K562 (cell line): ENCODE measurements around the gene ATP13A5. TPM values are rescaled to one million over a fixed set of nuclear protein-coding genes. Genes with fewer than 3 reads are reported as not detected.

Experiments
- ATAC-seq: fragments of 200-7000 bp; cut with Tn5 transposase; 3 replicates; pipeline ENCODE4 v1.9.1; 2020; ENCODE audit warnings: moderate library complexity
- BruUV-seq: library from RNA; stranded (reverse); fragments of 400-500 nt; replicated peaks from 2 replicates; lab custom pipeline; 2021; lab: Mats Ljungman, UMichigan
- CTCF ChIA-PET: fragments of 300-600 bp; formaldehyde crosslinking; extraction: SDS; loops from one replicate; lab custom pipeline; 2021; ENCODE audit warnings: low intra/inter-chr PET ratio; lab: Yijun Ruan, JAX
- POLR2A ChIA-PET: fragments of 300-600, 350-650 bp; sonication (Branson Sonifier 250); formaldehyde crosslinking; extraction: SDS; loops from one replicate; lab custom pipeline; 2021; ENCODE audit warnings: antibody characterized with exemption, inconsistent platforms; lab: Yijun Ruan, JAX
- DNase-seq, 4 experiments: peaks; one replicate each; pipeline versions ENCODE4 v3.0.0 to v3.0.0-alpha.2; 2011 to 2018; ENCODE audit warnings: low spot score in 3 of 4, mixed read lengths in 3 of 4; ENCODE audit errors: extremely low read depth in 1 of 4
- FAIRE-seq: peaks from 2 replicates; lab custom pipeline; 2011; peaks lifted over from hg19 to GRCh38; lab: Jason Lieb, UNC
- H2AFZ ChIP-seq: 2 replicates; pipeline ENCODE4 v1.6.0; 2011; ENCODE audit warnings: low read depth, low read length, control low read depth, inconsistent platforms
- H3K27ac ChIP-seq: fragments of 200-600 bp; 3 replicates; pipeline ENCODE4 v1.8.0; 2011; ENCODE audit warnings: low read depth, mild to moderate bottlenecking, control low read depth, inconsistent platforms, low read length, moderate library complexity, mixed read lengths; ENCODE audit errors: extremely low read depth
- H3K27me3 ChIP-seq, 2 experiments: fragments of 300-600 bp in 1 of 2; 2 replicates in 1 of 2; 3 replicates in 1 of 2; pipeline versions ENCODE4 v1.6.0 to v1.8.0; 2011; ENCODE audit warnings: inconsistent platforms in 2 of 2, low read length in 2 of 2, mild to moderate bottlenecking in 1 of 2, mixed read lengths in 1 of 2, moderate library complexity in 1 of 2; ENCODE audit not compliant: control insufficient read depth in 2 of 2, insufficient read depth in 2 of 2
- H3K36me3 ChIP-seq: fragments of 300-600 bp; 3 replicates; pipeline ENCODE4 v1.8.0; 2011; ENCODE audit warnings: mild to moderate bottlenecking, low read length, inconsistent platforms; ENCODE audit not compliant: control insufficient read depth, insufficient read depth
- H3K4me1 ChIP-seq, 2 experiments: fragments of 200-600 bp in 1 of 2; replicated peaks in 1 of 2; 2 replicates in 1 of 2; 3 replicates in 1 of 2; pipeline versions ENCODE4 v1.5.1 to v1.8.0; 2011; ENCODE audit warnings: inconsistent platforms in 2 of 2, low read length in 2 of 2, mild to moderate bottlenecking in 1 of 2, mixed read lengths in 1 of 2, moderate library complexity in 1 of 2; ENCODE audit not compliant: control insufficient read depth in 2 of 2, insufficient read depth in 2 of 2
- H3K4me2 ChIP-seq: 2 replicates; pipeline ENCODE4 v1.6.1; 2011; ENCODE audit warnings: low read length, control low read depth, inconsistent platforms, mixed read lengths; ENCODE audit not compliant: insufficient read depth
- H3K4me3 ChIP-seq: fragments of 200-600 bp; sonication (generic), shearing (Covaris generic); 2 replicates; pipeline ENCODE4 v1.5.1; 2016; ENCODE audit warnings: control low read depth, inconsistent platforms
- H3K79me2 ChIP-seq: fragments of 200-600 bp; 3 replicates; pipeline ENCODE4 v1.8.0; 2011; ENCODE audit warnings: low read length, inconsistent platforms; ENCODE audit not compliant: control insufficient read depth, insufficient read depth
- H3K9ac ChIP-seq, 2 experiments: 2 replicates each; pipeline versions ENCODE4 v1.6.0 to v1.6.1; 2011; ENCODE audit warnings: low read depth in 2 of 2, low read length in 2 of 2, control low read depth in 1 of 2, inconsistent platforms in 1 of 2, mild to moderate bottlenecking in 1 of 2, mixed read lengths in 1 of 2; ENCODE audit not compliant: insufficient read depth in 1 of 2
- H3K9me1 ChIP-seq: one replicate; pipeline ENCODE4 v1.6.0; 2011; ENCODE audit warnings: inconsistent platforms, mild to moderate bottlenecking, low read length, moderate library complexity; ENCODE audit not compliant: control insufficient read depth, insufficient read depth
- H3K9me3 ChIP-seq: replicated peaks from 2 replicates; pipeline ENCODE4 v1.5.1; 2011; ENCODE audit warnings: low read depth, low read length, inconsistent platforms; ENCODE audit not compliant: control insufficient read depth, insufficient read depth
- H4K20me1 ChIP-seq: replicated peaks from 2 replicates; pipeline ENCODE4 v1.6.1; 2011; ENCODE audit warnings: low read length, inconsistent platforms, mixed read lengths; ENCODE audit not compliant: control insufficient read depth, insufficient read depth
- AFF4 ChIP-seq: sonication (generic); formaldehyde crosslinking; IDR thresholded peaks from 2 replicates; pipeline ENCODE4 v1.8.0; 2023; ENCODE audit warnings: mild to moderate bottlenecking, missing genetic modification reagents
- CTCF ChIP-seq, 3 experiments: IDR thresholded peaks in 2 of 3; conservative IDR thresholded peaks in 1 of 3; 2 replicates each; pipeline ENCODE4 v1.5.1; 2011 to 2012; ENCODE audit warnings: low read length in 3 of 3, mild to moderate bottlenecking in 3 of 3, control low read depth in 2 of 3, improper control_type of control experiment in 1 of 3, inconsistent platforms in 1 of 3, low read depth in 1 of 3, mixed read lengths in 1 of 3, moderate library complexity in 1 of 3; ENCODE audit not compliant: insufficient read depth in 2 of 3
- FOXJ2 ChIP-seq: fragments of 200-800 bp; sonication (Bioruptor generic); IDR thresholded peaks from 2 replicates; pipeline ENCODE4 v1.6.1; 2016; ENCODE audit warnings: missing genetic modification characterization, missing compliant biosample characterization
- HSF4 ChIP-seq: fragments of 250-450 bp; sonication (Bioruptor Pico); IDR thresholded peaks from 2 replicates; pipeline ENCODE4 v2.1.2; 2022; ENCODE audit warnings: mild to moderate bottlenecking, moderate library complexity, borderline replicate concordance
- MTA3 ChIP-seq: fragments of 450-650 bp; formaldehyde crosslinking; IDR thresholded peaks from 2 replicates; pipeline ENCODE4 v1.6.1; 2017; ENCODE audit warnings: mild to moderate bottlenecking, borderline replicate concordance
- NCOA4 ChIP-seq: fragments of 450-650 bp; IDR thresholded peaks from 2 replicates; pipeline ENCODE4 v1.6.1; 2018; ENCODE audit warnings: mild to moderate bottlenecking; ENCODE audit not compliant: partially characterized antibody
- NR2C2 ChIP-seq, 2 experiments: fragments of 200-800 bp in 1 of 2; sonication (Bioruptor generic) in 1 of 2; sonication (generic) in 1 of 2; formaldehyde crosslinking in 1 of 2; IDR thresholded peaks; 2 replicates each; pipeline versions ENCODE4 v1.6.1 to v1.8.0; 2016 to 2022; ENCODE audit warnings: mild to moderate bottlenecking in 1 of 2, missing compliant biosample characterization in 1 of 2, missing genetic modification characterization in 1 of 2, missing genetic modification reagents in 1 of 2
- POLR2G ChIP-seq: fragments of 200-400 bp; formaldehyde crosslinking; IDR thresholded peaks from 2 replicates; pipeline ENCODE4 v1.6.1; 2017; ENCODE audit warnings: low read depth, mild to moderate bottlenecking, antibody characterized with exemption, low read length, moderate library complexity
- SETDB1 ChIP-seq: IDR thresholded peaks from one replicate; pipeline ENCODE4 v1.6.1; 2012; ENCODE audit warnings: low read length, control low read depth, inconsistent platforms
- SMARCE1 ChIP-seq: fragments of 450-650 bp; IDR thresholded peaks from 2 replicates; pipeline ENCODE4 v1.7.1; 2016; ENCODE audit warnings: mild to moderate bottlenecking
- SRF ChIP-seq, 2 experiments: fragments of 250-450, 450-650 bp in 1 of 2; sonication (Bioruptor Pico) in 1 of 2; sonication (generic) in 1 of 2; formaldehyde crosslinking; IDR thresholded peaks; 2 replicates each; pipeline versions ENCODE4 v1.5.0 to v1.5.1; 2020 to 2022; ENCODE audit warnings: mild to moderate bottlenecking in 1 of 2, missing genetic modification reagents in 1 of 2
- ZNF146 ChIP-seq: IDR thresholded peaks from one replicate; pipeline ENCODE4 v1.6.1; 2018; ENCODE audit warnings: missing compliant biosample characterization; ENCODE audit not compliant: unreplicated experiment
- ZNF324 ChIP-seq: fragments of 250-450 bp; sonication (Bioruptor Pico); IDR thresholded peaks from 2 replicates; pipeline ENCODE4 v1.4.0; 2020; ENCODE audit warnings: mild to moderate bottlenecking
- ZNF384 ChIP-seq: IDR thresholded peaks from 2 replicates; pipeline ENCODE4 v1.6.1; 2012; ENCODE audit warnings: low read depth, low read length, improper control_type of control experiment
- ZNF398 ChIP-seq: fragments of 250-450 bp; sonication (Bioruptor Pico); IDR thresholded peaks from 2 replicates; pipeline ENCODE4 v1.8.0; 2021; ENCODE audit warnings: moderate library complexity, mild to moderate bottlenecking, inconsistent platforms
- WGBS: fragments of 100-300 bp; shearing (Covaris generic); methylation state at CpG from one replicate; pipeline ENCODE4 v1.1.6; 2016; ENCODE audit warnings: low coverage, mixed read lengths; ENCODE audit not compliant: insufficient coverage; ENCODE audit errors: missing lambda C conversion rate; 5-methylcytosine and 5-hydroxymethylcytosine counted together
- in situ Hi-C: fragments of 300-500 bp; cut with MboI; formaldehyde crosslinking; loops from 4 replicates; pipeline ENCODE4 v1.15.0; 2018; ENCODE audit warnings: inconsistent platforms, mixed read lengths
- intact Hi-C: fragments of 100-400 bp; cut with micrococcal nuclease; formaldehyde crosslinking; loops from 2 replicates; pipeline ENCODE4 v1.14.2; 2022
- polyA plus RNA-seq, 8 experiments: library from polyadenylated mRNA; depleted of rRNA in 4 of 8; stranded (reverse) in 5 of 8; unstranded in 3 of 8; fragments of >200 nt; fragmentation: Nextera tagmentation in 2 of 8; fragmentation: Illumina TruSeq in 1 of 8; extraction: Ambion mirVana in 2 of 8; extraction: Trizol in 1 of 8; gene quantifications; 2 replicates each; pipeline versions ENCODE4 v1.2.1 to v1.2.3, GENCODE V29; 2011 to 2014; ENCODE audit warnings: inconsistent platforms in 1 of 8, missing spikeins in 1 of 8
- total RNA-seq, 7 experiments: library from RNA; depleted of rRNA in 6 of 7; stranded (reverse); fragments of >200 nt in 6 of 7; fragmentation: Illumina TruSeq in 2 of 7; extraction: Trizol in 2 of 7; gene quantifications; 2 replicates each; pipeline versions ENCODE4 v1.2.1 to v1.2.3, GENCODE V29; 2011 to 2021; ENCODE audit warnings: low replicate concordance in 1 of 7

The ATP13A5 gene
- total and polyA plus RNA-seq, 9 of the 15 experiments (the other 6 are each of a cell fraction or from before 2014, with no cell fraction given) = not detected

GRCh38 chr3:193403307-193403706 lies 24.8 kb upstream of the ATP13A5 start:
- ChIA-PET CTCF (no interaction called here), POLR2A (no interaction called here)
- H3K4me3 ChIP-seq = no peak overlapping the region
- no peak for ATAC-seq
- intact Hi-C loops (no loop called here), in situ Hi-C loops (no loop called here)
- no peak for FAIRE-seq
- DNase-seq = no peak
- H3K9me3 ChIP-seq = no peaks in the 10 kb centered on the region
- H3K27ac ChIP-seq = no peak overlapping the region
- BruUV-seq = no TSS peak
- no peaks in the 10 kb centered on the region for H3K79me2 ChIP-seq
- no peaks in the 10 kb centered on the region for H4K20me1 ChIP-seq
- H3K4me1 ChIP-seq = no peaks in the 10 kb centered on the region
- no peak overlapping the region for H3K4me2 ChIP-seq
- H3K27me3 ChIP-seq = no peaks in the 10 kb centered on the region
- no peaks in the 10 kb centered on the region for H3K9me1 ChIP-seq
- no peak overlapping the region for H2AFZ ChIP-seq
- WGBS = 3% methylated on average over 2 of the region's 2 CpGs
- no peaks in the 10 kb centered on the region for H3K36me3 ChIP-seq
- no peak overlapping the region for H3K9ac ChIP-seq
- TF ChIP-seq FOXJ2 (tag) (no peak), ZNF324 (CRISPR knock-in tag) (no peak), CTCF (IDR thresholded peaks at IDR 0.05 in 2 of 3, conservative IDR thresholded peaks at IDR 0.05 in 1 of 3; ENCODE audit: insufficient read depth in 2 of 3, low read depth in 1 of 3, low read length in 3 of 3) (no peak), NCOA4 (no peak), MTA3 (no peak), ZNF398 (CRISPR knock-in tag) (no peak), NR2C2 (CRISPR knock-in tag; IDR thresholded peaks at IDR 0.05) (no peak), NR2C2 (tag; IDR thresholded peaks at IDR 0.05) (no peak), POLR2G (no peak), SETDB1 (no peak), HSF4 (CRISPR knock-in tag) (no peak), AFF4 (CRISPR knock-in tag) (no peak), ZNF146 (CRISPR knock-in tag) (no peak), SMARCE1 (no peak), SRF (CRISPR knock-in tag; IDR thresholded peaks at IDR 0.05) (no peak), ZNF384 (no peak)
